22Rv1 (cell line): ENCODE results near the gene ZNF821.
A peak's percentile ranks its signal among the peaks of the same experiment; 100 is the strongest.

ENCODE experiments used
- H3K27ac ChIP-seq: fragments of 450-650 bp; 2 replicates; pipeline ENCODE4 v1.5.1; 2017
- ZFX ChIP-seq: fragments of 450-650 bp; IDR thresholded peaks from 2 replicates; pipeline ENCODE4 v1.6.1; 2017; ENCODE audit warnings: antibody characterized with exemption, borderline replicate concordance
- TF ChIP-seq, protein P1 (sequence below): fragments of 450-650 bp; IDR thresholded peaks from 2 replicates; pipeline ENCODE4 v1.5.1; 2017; ENCODE audit warnings: mild to moderate bottlenecking

The ZNF821 gene, protein sequence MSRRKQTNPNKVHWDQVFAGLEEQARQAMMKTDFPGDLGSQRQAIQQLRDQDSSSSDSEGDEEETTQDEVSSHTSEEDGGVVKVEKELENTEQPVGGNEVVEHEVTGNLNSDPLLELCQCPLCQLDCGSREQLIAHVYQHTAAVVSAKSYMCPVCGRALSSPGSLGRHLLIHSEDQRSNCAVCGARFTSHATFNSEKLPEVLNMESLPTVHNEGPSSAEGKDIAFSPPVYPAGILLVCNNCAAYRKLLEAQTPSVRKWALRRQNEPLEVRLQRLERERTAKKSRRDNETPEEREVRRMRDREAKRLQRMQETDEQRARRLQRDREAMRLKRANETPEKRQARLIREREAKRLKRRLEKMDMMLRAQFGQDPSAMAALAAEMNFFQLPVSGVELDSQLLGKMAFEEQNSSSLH

DNA sequence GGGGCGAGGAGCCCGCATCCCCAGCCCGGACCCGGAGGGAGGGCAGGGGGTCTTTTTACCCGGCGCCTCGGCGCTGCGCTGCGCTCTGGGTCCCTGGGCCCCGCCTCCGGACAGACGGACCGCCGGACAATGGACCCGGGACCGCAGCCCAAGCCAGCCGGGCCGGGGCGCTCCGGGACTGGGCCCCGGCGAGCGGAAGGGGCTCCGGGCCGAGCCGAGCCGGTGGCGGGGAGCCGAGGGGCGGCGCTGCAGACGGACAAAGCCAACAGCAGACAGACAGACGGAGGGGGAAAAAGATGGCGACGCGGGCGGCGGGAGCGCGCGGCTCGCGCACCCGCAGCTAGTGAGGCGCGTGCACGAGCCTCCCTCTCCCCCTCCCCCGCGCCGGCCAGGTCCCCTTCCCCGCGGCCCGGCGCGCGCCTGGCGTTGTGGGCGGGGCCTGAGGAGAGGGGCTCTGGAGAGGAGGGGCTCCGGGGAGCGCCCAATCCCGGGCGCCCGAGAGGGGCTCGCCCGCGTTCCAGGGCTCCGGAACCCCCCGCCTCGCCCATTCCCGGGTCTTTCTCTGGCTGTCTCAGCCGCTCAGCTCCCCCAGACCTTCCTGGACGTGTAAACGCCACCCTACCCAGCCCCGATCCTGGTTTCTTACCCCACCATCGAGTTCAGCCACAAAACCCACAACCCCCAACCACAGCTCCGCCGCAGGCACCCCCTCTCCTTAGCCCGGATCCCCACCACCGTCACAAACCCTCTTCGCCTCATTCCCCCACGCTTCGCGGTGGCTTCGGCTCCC is at the start of gene ZNF821:
ZNF821 (minus strand) TSS at position 334 of the 790 bp plus-strand sequence. CDS start 4,236 bp downstream, outside the sequence.
- TF ChIP-seq, protein P1, sequence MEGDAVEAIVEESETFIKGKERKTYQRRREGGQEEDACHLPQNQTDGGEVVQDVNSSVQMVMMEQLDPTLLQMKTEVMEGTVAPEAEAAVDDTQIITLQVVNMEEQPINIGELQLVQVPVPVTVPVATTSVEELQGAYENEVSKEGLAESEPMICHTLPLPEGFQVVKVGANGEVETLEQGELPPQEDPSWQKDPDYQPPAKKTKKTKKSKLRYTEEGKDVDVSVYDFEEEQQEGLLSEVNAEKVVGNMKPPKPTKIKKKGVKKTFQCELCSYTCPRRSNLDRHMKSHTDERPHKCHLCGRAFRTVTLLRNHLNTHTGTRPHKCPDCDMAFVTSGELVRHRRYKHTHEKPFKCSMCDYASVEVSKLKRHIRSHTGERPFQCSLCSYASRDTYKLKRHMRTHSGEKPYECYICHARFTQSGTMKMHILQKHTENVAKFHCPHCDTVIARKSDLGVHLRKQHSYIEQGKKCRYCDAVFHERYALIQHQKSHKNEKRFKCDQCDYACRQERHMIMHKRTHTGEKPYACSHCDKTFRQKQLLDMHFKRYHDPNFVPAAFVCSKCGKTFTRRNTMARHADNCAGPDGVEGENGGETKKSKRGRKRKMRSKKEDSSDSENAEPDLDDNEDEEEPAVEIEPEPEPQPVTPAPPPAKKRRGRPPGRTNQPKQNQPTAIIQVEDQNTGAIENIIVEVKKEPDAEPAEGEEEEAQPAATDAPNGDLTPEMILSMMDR: peak; percentile 59
- TF ChIP-seq ZFX: no peak
- H3K27ac ChIP-seq: peak within 1 kb of the TSS; percentile 92

DNA sequence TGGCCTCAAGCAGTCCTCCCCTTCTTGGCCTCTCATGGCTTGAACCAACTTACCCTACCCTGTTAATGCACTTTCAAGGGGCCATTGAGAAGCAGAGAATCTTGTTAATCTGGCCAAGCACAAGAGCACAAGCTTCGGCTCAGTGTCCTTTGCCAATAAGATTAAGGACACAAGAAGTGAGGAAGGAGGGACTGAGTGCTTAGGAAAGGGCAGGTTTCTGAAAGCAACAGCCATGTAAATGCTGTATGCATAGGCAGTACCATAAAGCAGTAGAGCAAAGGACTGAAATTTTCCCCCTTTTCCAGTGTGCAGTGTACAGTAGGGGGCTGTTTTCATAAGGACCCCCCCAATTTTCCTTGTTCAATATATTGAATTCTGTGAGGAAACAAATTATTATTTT is 49.0 kb upstream of the ZNF821 start:
- H3K27ac ChIP-seq: no peak overlapping the region
- TF ChIP-seq, protein P1: no peak
- no peak for TF ChIP-seq ZFX

DNA sequence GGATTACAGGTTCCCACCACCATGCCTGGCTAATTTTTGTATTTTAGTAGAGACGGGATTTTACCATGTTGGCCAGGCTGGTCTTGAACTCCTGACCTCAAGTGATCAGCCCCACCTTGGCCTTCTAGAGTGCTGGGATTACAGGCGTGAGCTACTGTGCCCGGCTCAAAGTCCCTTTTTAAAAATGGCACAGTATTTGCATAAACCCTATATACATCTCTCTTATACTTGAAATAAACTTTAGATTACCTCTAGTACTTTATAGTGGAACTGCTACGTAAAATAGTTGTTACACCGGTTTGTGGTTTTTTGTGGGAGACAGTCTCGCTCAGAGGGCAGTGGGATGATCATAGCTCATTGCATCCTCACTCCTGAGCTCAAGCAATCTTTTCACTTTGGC is 47.6 kb upstream of the ZNF821 start:
- no peak overlapping the region for H3K27ac ChIP-seq
- no peak for TF ChIP-seq ZFX
- TF ChIP-seq, protein P1: no peak

DNA sequence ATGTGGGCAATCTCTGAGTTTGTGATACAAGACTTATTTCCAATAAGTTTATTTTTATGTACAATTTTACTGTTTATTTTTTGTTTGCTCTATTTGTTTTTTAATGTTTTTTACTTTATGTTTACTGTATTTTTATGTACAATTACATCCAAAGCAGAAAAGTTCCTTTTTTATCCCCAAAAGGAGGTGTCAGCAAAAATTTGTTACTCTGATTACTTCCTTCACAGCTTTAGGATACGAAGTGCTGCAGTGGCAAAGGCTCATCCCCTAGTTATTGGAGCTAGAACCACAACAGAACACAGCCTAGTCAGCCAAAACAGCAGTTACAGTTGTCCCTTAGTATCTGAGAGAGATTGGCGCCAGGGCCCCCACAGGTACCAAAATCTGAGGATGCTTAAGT is 47.0 kb upstream of the ZNF821 start:
- TF ChIP-seq ZFX: no peak
- TF ChIP-seq, protein P1: no peak

DNA sequence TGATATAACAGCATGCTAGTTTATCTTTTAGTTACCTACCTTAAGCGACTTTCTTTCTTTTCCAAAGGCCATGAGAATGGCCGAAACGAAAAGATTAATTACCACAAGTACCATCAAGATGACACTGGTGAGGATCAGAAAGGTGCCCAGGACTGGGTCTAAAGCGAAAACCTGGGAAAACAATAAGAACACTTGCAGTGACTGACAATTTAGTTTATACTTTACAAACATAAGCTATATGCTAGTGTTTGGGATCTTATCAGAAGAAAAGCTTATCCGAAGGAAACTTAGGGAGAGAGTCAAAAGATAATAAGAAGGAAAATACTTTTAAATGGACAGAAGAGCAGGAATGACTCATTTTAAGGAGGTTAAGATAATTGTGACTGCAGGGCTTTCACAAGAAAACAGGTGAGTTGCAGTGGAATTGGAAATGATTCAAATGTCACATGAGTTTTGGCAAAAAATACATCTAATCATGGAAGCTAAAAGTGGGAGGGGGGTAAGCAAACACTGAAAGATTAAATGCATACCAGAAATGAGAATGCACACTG is 46.1 kb upstream of the ZNF821 start:
- H3K27ac ChIP-seq: no peak overlapping the region
- TF ChIP-seq, protein P1: no peak

More for the DNA sequence above, 47.0 kb upstream of the ZNF821 start:
- no peak overlapping the region for H3K27ac ChIP-seq

DNA sequence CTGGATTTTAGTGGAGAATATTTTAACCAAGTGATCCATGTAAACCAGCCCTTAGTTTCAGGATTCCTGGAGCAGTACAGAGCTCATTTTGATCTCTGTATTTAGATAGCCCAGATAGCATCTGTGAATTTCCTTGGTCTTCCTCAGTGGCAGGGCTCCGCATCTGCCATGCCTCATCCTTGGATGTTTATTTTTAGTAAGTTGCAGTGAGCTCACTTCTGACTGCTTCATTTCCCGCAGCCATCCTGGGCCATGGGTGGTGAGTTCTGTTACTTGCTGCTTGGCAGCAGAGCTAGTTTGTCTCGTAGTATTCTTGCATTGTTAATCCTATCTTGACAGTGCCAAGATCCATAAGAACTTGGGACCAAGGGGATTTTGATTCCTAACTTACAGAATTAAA is 45.1 kb upstream of the ZNF821 start:
- TF ChIP-seq ZFX: no peak
- TF ChIP-seq, protein P1: no peak
- no peak overlapping the region for H3K27ac ChIP-seq
